Stimulated activated CD4-positive, alpha-beta T cell treated with anti-CD3 and anti-CD28 coated beads, Interleukin-4, amount 100 ng/mL, for 24 hours (primary cell): ENCODE measurements around the gene TIMP1.
"Not testable (repeated sequence)": the region's sequence is repeated elsewhere in the genome, so short reads cannot be mapped to it uniquely, and the experiment has no call there.

Experiments used
- DNase-seq: peaks from one replicate; pipeline ENCODE4 v3.0.0-alpha.2; 2020

The TIMP1 gene

DNA sequence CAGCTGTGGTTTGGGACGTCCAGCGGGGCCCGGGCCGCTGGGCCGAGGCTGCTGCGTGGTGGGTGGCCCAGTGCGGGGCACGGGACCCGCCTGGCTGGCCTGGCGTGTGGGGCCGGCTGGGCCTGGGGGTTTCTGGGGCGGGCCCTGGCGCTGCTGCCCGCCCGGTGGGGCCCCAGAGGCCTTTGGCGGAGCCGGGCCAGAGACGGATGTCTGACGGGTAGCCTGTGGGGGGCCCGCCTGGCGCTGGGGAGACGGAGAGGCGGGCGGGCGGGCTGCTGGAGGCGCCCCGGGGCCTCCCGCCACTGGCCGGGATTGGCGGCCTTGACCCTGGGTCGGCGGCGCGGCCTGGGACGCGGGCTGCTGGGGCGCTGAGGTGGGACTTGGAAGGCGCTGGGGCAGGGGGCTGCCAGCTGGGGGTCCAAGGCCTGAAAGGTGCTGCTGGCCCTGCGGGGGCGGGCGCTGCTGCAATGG, 8.1 kb upstream of the TIMP1 start:
- DNase-seq = no peak

DNA sequence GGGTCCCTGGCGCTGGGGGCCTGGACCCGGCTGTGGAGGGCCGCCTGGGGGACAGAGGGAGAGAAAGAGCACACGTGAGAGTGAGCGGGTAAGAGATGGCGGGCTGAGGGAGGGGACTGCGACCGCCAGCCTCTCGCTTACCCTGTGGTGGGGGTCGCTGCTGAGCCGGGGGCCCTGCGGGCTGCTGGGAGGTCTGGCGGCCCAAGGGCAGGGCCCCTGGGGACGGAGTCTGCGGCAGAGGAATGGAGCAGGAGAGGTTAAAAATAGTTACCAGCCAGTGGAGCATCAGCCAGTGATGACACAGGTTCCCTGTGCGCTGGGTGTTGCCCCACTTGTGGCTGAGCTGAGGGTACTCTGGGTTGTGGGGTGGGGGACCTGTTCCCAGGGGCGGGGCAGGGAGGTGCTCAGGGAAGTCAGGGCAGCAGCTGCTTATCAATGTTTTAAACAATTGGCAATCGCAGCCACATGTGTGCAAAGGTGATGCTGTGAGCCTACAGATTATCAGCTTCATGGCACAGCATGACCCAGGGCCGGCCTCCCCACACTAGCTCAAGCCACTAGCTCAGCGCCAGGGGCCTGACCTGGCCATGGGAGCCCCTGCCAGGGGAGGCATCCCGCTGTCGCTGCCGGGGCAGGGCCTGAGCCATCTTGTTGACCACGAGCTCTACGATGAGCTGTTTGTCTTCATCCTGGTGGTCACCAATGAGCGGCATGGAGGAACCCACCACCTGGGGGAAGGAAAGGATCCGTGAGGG, 7.5 kb upstream of the TIMP1 start:
- no peak for DNase-seq

DNA sequence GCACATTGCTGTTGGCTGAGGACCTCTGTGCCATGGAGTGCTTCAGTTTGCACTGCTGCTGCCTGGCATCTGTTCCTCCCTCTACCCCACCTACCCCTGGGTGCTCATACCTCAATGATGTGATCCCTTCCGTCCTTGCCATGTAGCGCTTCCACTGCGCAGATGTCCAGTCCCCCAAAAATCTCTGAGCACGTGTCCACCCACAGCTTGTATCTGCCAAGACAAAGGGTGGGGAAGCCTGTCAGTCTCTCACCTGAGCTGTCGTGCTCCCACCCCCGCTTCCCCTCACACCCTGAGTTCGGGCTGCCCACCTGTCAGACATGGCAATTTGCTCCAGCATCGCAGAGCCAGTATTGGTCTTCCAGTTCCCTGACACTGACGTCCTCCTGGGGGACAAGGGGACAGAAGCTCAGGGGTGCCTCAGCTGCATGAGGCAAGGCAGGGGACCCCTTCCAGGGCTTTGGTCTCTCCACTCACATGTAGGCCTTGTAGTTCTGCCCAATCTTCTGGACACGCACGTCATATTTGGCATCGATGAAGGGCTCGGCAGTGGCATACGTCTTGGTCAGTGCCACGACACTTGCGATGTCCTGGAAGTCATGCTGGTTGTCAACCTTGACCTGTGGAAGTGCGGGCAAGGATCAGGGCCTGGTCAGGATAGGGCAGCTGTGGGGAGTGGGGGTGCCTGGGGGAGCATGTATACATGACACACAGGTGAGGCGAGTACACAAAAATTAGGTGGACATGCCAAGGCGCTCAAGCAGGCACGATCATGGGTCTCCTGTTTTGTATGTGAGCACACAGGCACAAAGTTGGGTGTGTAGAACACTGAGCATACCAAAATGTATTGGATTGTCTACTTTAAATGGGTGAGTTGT, 6.0 kb upstream of the TIMP1 start:
- DNase-seq = no peak

DNA sequence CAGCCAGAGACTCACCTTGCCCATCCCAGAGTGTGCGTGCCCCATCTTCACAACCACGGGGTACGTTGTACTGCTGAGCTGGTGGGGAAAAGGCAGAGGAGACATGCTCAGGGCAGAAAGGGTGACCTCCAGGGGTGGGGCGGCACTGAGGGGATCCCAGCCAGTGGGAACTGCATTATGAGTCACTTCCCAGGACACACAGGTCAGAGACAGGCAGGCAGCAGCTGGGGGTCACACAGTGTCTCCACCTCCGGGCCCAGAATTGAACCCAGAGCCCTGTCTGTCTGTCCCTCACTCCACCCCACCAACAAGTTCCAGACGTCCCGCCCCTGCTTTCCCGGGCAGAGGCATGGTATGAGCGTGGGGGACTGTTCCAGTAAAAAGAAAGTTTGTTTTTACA, 4.8 kb upstream of the TIMP1 start:
- no peak for DNase-seq

DNA sequence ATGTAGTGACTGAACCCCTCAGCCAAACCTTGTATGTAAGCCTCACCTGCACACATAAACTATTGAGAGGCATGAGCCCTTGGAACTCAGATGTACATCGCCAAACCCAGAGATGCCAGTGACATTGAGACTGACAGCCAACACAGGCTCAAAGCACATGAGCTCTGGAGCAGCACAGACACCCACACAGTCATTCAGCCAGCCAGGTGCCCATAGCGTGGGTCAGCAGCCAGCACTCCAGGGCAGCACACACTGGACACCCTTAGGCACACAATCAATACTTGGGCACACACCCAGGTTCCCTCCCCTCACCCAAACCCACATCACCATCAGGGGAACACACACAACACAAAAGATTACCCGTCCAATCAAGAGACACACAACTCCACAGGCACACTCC, 4.3 kb upstream of the TIMP1 start:
- DNase-seq = no peak

DNA sequence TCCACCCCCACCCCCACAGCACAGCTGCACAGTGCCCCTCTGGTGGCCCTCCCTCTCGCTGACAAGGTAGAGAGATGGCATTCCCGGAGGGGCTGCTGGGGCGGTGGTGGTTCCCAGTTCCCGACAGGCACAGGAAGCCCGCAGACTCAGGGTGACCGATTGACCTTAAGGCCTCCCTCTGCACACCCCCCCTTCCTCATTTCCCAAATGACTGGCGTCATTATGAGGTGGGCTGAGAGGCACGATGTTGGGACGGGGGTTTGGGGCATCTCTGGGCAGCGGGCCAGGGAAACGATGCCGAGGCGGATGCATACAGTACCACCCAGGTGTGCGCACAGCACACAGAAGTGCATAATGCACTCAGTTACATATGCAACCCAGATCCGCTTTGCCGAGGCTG, 3.5 kb upstream of the TIMP1 start:
- DNase-seq = no peak

DNA sequence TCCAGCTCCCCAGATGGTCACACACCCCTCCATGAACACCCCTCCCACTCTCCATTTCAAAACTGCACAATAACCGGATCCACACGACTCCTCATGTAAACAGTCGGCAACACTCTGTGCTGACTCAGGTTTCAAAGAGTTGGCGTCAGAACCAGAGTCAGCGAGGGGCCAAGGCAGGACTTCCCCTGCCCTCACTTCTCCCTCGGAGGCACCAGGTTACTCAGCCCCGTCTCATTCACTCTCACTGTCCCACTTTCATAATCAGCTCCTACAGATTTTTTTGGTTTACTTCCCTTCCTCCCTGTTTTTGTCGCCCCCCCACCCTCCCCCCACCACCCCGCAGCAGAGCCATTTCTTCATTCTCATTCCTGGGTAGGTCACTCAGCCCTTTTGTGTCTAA, 2.7 kb upstream of the TIMP1 start:
- peak; percentile 53 for DNase-seq

DNA sequence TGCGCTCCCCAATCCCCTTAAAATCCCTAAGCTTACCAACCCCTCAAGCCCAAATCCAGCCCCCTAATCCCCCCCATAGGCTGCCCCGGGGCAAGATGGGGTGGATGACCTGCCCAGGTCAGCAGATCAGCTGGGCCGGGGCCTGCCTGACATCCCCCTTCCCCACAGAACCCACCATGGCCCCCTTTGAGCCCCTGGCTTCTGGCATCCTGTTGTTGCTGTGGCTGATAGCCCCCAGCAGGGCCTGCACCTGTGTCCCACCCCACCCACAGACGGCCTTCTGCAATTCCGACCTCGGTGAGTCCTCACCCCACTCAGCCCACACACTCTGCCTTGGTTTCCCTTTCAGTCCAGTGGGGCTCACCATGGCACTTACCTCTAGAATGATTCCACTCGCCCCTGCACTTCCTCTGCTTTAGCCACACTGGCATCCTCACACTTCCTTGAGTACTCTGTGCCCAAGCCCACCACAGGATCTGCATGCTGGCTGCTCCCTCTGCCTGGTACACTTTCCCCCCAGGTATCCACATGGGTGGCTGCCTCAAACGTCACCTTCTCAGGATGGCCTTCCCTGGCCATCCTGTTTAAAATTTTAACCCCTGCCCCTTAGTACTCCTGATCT, 1.1 kb downstream of the TIMP1 start:
- DNase-seq = no peak

DNA sequence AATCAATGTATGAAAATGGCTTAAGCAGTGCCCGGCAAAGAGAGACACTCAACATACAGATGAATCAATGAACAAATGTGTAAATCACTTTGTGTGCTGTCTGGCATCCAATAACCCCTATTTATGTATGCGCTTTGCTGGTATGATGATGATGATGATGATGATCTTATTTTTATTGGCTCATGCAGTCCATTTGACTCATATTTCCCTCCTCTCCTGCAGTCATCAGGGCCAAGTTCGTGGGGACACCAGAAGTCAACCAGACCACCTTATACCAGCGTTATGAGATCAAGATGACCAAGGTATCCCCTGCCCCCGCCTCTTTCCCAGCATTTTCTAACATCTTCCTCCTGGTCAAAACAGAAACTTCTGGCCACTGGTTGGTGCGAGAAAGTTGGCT, 2.5 kb downstream of the TIMP1 start:
- DNase-seq = no peak

DNA sequence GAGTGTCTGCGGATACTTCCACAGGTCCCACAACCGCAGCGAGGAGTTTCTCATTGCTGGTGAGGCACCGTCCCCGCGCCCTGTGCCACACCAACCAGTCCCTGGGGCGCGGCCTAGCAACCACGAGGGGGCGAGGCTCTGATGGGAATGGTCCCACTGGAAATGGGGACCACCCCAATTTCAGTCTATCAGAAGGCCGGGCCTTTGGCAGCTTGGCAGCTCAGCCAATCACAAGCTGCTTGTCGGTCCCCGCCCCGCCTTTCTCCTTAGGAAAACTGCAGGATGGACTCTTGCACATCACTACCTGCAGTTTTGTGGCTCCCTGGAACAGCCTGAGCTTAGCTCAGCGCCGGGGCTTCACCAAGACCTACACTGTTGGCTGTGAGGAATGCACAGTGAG, 3.0 kb downstream of the TIMP1 start:
- no peak for DNase-seq

DNA sequence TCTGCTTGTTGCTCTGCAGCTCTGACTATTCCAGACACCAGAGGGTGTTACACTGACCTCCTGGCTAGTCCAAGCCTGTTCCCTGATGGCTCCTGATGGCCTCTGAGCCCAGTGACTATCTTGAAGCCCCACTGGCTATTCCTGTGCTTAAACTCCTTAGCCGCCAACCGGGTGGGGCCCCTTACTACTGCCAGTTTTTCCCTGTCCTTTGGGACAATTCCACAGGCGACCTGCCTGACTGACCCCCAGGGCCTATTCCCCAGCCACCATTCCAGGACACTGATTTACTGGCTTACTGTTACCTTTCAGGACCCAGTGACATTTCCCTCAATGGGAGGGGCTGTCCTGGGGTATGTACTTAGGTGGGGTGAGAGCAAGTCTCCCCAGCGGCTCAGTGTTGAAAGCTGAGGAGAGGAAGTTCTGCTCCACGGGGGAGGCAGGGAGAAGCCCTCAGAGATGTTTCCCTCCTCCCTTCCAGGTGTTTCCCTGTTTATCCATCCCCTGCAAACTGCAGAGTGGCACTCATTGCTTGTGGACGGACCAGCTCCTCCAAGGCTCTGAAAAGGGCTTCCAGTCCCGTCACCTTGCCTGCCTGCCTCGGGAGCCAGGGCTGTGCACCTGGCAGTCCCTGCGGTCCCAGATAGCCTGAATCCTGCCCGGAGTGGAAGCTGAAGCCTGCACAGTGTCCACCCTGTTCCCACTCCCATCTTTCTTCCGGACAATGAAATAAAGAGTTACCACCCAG, 4.0 kb downstream of the TIMP1 start:
- DNase-seq = no peak

DNA sequence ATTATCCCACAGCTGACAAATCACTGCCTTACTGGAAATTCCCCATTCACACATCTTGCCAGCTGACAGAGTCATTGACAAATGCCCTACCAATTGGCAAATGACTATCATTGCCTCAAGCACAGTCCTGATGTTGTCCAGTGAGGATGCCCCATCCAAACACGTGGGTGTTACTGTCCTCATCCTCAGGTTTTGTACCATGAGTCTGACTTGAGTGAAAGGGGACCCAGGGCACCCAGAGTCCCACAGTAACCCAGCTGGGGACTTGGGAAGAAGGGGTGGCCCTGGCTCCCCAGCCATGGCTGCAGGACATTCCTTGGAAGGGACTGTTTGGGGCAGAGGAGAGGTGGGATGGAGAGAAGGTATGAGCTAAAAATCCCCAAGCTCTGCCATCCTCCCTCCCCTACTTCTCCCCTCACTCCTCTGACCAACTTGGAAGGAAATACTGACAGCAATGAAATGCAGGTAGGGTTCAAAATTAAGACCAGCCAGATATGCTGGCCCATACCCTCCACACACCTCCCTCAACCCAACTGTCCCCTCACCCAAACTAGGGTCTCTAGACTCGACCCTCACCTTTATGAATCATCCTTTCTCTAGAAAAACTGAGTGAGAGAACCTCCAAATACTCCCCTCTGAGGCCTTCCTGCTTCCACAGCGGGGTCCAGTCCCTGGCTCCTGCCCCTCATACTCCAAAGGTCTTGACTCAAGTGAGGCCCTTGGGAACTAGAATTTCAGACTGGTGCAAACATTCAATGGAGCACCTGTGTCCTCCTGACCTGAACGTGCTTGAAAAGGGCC, 5.1 kb downstream of the TIMP1 start:
- no peak for DNase-seq

DNA sequence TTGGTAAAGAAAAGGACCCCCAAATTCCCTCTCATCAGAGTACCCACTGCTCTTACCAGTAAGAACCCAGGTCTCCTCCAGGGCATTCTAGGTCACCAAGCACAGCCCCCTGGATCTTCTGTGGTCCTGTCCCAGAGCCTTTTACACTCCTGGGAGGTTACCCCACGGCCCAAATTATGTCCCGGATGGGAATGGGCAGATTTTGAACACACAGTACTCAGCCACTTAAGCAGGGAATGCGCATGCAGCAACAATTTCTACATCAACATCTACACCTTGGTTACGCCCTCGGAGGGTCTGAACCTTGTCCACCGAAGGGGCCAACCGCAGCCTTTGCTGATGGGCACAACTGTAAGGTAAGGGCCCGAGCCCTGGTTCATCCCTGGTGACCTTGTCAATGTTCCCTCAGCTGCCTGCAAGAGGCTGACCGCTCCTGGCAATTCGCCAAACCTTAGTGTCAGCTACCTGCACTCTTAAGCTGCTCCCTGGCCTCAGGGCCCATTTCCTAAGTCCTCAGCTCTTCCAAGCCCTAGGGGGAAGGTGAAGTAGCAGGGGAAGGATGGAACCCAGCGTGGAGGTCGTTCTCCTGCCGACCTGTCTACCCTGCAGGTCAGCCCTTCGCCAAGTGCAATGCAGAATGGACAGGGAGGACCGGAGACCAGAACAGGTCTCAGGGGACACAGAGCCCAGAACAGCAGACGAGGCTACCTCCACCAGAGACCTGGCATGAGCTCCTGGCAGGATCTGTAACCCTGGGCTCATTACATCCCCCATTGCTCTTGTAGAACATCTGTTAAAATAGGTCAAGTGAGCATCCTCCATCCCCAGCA, 5.9 kb downstream of the TIMP1 start:
- DNase-seq = no peak

DNA sequence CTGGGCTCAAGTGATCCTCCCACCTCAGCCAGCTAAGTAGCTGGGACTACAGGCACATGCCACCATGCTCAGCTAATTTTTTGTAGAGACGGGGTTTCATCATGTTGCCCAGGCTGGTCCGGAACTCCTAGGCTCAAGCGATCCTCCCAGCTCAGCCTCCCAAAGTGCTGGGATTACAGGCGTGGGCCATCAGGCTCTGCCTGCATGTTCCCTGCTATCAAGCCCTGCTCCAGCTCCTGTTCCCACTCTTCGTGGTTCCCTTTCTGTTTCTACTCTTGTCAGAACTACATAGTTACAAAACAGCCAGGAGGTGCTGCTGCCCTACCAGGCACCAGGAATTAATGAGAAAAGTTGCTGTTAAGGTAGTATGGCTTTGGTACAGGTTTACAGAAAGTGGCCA, 8.7 kb downstream of the TIMP1 start:
- no peak for DNase-seq

DNA sequence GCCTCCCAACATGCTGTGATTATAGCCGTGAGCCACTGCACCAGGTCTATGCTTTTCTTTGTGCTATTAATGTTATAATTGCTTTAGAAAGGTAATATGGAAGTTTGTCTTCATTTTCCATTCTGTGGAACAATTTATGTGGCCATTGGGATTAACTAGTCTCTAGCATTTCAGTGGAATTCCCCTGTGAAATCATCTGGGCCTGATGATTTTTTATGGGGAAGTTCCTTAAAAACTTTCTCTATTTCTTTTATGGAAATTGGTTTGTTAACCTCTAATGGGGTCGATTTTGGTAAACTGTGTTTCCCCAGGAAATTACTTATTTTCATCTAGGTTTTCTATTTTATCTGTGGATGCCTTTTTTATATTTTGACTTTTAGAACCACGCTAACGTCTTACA, 11.3 kb downstream of the TIMP1 start:
- DNase-seq = no peak

DNA sequence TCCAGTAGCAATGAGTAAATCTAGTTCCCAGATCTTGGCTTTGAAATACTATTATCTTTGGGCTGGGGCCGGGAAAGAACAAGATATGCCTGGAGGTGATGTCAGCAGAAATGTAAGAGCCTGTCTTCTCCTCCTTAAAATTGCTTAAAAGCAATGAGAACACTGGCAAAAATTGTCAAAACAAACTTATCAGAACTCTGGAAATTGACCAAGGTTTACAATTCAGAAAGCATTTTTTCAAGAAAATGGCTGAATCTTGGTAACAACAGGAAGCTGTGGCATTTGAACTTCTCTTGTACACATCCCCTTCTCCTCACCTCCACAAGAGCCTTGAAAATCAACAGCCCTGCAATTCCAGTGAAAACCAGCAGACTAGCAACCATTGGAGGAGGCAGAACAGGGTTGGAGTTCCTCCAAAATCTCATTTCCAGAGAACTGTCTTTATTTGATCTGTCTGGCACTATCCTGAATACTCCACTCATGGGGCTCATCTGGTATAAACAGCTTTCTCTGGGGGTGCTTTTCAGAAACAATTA, 13.5 kb downstream of the TIMP1 start:
- no peak for DNase-seq

DNA sequence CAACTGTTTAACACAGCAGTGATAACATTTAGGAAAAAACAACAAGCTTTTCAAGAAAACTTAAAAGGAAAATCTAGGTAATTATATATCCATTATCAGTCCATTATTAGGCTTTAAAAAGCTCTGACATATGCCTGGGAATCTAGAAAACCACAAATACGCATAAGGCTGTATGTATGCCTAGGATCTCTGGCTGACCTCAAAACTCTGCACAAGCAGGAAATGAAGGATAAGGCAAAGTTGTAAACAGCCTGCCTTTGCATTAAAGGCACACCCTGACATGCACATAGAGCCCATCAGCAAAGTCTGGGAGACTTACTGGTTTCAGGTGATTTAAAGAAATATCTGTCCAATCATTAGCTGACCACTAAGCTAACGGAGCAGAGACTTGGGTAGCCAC, 14.0 kb downstream of the TIMP1 start:
- no peak for DNase-seq

DNA sequence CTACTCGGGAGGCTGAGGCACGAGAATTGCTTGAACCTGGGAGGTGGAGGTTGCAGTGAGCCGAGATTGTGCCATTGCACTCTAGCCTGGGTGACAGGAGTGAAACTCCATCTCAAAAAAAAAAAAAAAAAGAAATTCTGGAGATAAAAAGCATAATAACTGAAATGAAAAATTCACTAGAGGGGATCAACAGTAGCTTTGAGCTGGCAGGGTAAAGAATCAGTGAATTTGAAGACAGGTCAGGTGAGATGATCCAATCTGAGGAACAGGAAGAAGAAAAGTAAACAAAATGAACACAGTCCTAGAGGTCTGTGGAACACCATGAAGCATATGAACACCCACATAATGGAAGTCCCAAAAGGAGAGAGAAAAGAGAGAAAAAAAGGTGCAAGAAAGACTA, 15.0 kb downstream of the TIMP1 start:
- no peak for DNase-seq

DNA sequence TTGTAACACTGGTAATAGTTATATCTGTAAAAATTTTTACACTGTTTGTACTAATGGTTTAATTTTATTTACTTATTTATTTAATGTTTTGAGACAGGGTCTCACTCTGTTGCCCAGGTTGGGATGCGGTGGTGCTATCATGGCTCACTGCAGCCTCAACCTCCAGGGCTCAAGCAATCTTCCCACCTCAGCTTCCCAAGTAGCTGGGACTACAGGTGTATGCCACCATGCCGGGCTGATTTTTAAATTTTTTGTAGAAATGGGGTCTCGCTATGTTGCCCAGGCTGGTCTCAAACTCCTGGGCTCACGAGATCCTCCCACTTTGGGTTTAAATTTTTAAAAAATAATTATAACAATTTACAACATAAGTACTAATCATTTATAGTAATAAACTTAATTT, 20.9 kb downstream of the TIMP1 start:
- DNase-seq = not testable (repeated sequence)

DNA sequence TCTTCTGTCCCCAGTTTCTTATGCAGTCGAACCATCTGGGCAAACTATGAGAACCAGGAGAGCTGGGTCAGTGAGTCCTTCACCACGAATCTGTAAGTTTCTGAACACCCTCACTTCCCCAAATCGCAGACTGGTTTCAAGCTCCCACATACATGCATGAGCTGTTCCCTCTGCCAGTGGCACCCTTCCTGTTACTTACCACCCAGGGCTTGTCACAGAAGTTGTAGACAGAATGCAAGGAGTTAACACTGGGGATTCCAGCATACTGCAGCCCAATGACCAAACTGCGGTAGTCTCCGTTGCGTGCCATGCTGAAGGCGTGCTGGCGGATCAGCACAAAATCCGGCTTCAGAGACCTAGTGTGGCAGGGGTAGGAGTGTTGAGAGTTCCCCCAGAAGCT, 22.8 kb downstream of the TIMP1 start:
- DNase-seq = no peak

DNA sequence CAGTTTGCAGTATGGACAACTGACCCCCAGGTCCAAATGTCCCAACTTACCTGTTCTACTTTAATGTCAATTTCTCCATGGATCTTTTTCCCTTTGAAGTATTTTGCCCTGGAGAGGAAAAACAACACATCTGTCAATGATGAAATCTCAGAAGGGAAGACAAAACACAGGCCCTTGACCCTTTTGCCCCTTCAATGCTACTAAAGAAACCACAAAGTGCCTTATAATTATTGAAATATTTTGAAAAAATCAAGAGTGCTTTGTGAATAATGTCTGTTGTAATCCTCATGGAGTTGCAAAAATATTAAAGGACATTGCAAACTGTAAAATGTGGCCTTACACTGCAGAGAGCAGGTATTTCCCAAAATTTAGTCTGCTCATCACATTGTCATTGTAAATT, 24.9 kb downstream of the TIMP1 start:
- no peak for DNase-seq
